Mammary epithelial cell (primary cell): ENCODE data around the gene KRTAP2-3.

Experiments used
- EZH2 ChIP-seq: IDR thresholded peaks from 2 replicates; pipeline ENCODE4 v1.6.1; 2012; ENCODE audit warnings: low read length, inconsistent platforms, borderline replicate concordance
- TF ChIP-seq, protein P1 (sequence below), 2 donors: IDR thresholded peaks in 1 of 2; conservative IDR thresholded peaks in 1 of 2; 2 replicates each; pipeline ENCODE4 v1.5.1; 2011 to 2012; ENCODE audit warnings: inconsistent platforms in 2 of 2, low read length in 2 of 2, mild to moderate bottlenecking in 2 of 2, control low read depth in 1 of 2, low read depth in 1 of 2; ENCODE audit not compliant: insufficient read depth in 1 of 2; ENCODE audit errors: extremely low read depth in 1 of 2

DNA sequence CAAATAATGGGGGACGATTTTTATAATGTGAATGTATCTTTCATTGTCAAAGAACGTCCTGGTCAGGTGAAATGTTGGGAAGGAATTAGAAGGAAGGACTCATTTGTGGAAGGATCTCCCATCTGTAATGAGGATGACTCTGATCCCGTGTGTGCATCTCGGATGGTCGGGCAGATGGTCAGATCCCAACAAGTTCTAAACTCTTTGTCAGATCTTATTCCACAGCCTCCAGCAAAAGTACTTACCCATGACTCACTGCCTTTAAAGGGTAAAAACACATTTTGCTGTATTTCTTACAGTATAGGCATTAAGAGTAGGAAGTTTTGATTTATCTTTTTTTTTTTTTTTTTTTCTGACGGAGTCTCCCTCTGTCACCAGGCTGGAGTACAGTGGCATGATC lies 38.6 kb upstream of the KRTAP2-3 start:
- no peak for TF ChIP-seq EZH2
- TF ChIP-seq, protein P1, sequence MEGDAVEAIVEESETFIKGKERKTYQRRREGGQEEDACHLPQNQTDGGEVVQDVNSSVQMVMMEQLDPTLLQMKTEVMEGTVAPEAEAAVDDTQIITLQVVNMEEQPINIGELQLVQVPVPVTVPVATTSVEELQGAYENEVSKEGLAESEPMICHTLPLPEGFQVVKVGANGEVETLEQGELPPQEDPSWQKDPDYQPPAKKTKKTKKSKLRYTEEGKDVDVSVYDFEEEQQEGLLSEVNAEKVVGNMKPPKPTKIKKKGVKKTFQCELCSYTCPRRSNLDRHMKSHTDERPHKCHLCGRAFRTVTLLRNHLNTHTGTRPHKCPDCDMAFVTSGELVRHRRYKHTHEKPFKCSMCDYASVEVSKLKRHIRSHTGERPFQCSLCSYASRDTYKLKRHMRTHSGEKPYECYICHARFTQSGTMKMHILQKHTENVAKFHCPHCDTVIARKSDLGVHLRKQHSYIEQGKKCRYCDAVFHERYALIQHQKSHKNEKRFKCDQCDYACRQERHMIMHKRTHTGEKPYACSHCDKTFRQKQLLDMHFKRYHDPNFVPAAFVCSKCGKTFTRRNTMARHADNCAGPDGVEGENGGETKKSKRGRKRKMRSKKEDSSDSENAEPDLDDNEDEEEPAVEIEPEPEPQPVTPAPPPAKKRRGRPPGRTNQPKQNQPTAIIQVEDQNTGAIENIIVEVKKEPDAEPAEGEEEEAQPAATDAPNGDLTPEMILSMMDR (conservative IDR thresholded peaks at IDR 0.05 in 1 of 2, IDR thresholded peaks at IDR 0.05 in 1 of 2; ENCODE audit: extremely low read depth in 1 of 2, insufficient read depth in 1 of 2, low read depth in 1 of 2, low read length in 2 of 2): no peak
